GM12892 (cell line): Measurements from ENCODE around the gene PLD1.

Experiments used
- POLR2A ChIP-seq: IDR thresholded peaks from 2 replicates; pipeline ENCODE4 v1.6.1; 2011; ENCODE audit warnings: low read depth, low read length, control low read depth
- TAF1 ChIP-seq: IDR thresholded peaks from 2 replicates; pipeline ENCODE4 v1.6.1; 2011; ENCODE audit warnings: low read depth, mild to moderate bottlenecking, control low read depth, low read length, borderline replicate concordance

DNA sequence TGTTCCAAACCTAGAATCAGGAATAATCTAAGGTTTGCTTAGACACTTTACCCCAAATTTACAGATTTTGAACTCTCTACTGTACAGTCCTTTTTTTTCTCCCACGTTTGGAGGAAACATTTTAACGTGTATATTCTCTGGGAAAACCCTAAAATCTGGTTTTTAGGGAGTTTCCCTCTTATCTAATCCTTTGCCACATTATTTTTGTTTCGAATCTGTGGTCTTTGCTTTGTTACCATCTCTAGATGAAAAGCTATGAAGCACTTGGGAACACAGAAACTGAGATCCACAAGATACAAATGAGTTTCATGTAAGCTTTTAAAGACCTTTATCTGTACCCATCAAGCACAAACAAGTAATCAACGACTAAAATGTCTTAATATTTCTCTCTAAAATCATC lies 41.3 kb downstream of the PLD1 start:
- no peak for TF ChIP-seq TAF1
- TF ChIP-seq POLR2A, result no peak
